Lower leg skin (tissue), 3 donors: ENCODE data around the gene UVSSA.

Source experiments
- CTCF ChIP-seq, 3 donors: fragments of 450-650 bp; IDR thresholded peaks; one replicate each; pipeline ENCODE4 v1.5.1; 2016; ENCODE audit warnings: antibody characterized with exemption in 3 of 3, mild to moderate bottlenecking in 3 of 3, moderate library complexity in 2 of 3
- POLR2A ChIP-seq, 2 donors: fragments of 450-650 bp; IDR thresholded peaks; one replicate each; pipeline ENCODE4 v1.6.1; 2016 to 2017; ENCODE audit warnings: antibody characterized with exemption in 2 of 2, mild to moderate bottlenecking in 1 of 2, moderate library complexity in 1 of 2

DNA sequence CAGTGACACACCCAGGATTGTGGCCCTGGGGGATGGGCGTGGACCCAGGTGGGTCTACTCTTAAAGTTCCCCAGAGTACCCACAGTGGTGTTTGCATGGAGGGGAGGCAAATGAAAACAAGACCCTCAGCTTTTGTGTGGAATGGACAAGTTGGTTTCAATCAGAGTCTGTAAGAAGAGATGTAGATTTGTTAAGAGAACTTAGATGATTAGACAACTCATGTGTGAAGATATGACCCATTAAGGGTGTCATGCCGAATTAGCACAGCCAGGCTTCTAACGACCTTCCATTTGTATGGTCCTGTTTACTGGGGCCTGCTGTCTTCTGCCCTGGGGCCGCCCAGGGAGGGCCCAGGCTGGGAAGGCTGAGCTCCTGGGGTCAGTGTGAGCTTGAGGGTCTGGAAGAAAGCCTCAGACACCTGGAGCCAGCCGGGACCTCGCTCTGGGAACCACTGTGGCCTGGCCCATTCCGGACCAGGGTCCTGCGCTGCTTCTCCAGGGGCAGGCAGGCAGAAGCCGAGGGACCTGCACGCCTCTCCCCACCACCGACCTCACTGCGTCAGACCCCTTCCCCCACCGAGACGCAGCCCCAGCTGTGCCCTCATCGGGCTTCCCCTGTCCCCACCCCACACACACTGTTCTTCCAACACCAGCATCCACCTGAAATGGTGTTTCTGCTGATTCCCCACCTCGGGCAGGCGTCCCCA is 20.4 kb downstream of the UVSSA start:
- TF ChIP-seq CTCF (IDR thresholded peaks at IDR 0.05), result no peak
- TF ChIP-seq POLR2A (IDR thresholded peaks at IDR 0.05), result no peak
